HG03469 (cell line): Measurements from ENCODE around the gene GNG14.
"Not testable (repeated sequence)": the region's sequence is repeated elsewhere in the genome, so short reads cannot be mapped to it uniquely, and the experiment has no call there.

ENCODE experiments used
- ATAC-seq: cut with Tn5 transposase; IDR thresholded peaks from one replicate; pipeline ENCODE4 v1.9.1; 2021; ENCODE audit warnings: mild to moderate bottlenecking, moderate library complexity, moderate number of reproducible peaks; ENCODE audit not compliant: unreplicated experiment

GNG14 gene

DNA sequence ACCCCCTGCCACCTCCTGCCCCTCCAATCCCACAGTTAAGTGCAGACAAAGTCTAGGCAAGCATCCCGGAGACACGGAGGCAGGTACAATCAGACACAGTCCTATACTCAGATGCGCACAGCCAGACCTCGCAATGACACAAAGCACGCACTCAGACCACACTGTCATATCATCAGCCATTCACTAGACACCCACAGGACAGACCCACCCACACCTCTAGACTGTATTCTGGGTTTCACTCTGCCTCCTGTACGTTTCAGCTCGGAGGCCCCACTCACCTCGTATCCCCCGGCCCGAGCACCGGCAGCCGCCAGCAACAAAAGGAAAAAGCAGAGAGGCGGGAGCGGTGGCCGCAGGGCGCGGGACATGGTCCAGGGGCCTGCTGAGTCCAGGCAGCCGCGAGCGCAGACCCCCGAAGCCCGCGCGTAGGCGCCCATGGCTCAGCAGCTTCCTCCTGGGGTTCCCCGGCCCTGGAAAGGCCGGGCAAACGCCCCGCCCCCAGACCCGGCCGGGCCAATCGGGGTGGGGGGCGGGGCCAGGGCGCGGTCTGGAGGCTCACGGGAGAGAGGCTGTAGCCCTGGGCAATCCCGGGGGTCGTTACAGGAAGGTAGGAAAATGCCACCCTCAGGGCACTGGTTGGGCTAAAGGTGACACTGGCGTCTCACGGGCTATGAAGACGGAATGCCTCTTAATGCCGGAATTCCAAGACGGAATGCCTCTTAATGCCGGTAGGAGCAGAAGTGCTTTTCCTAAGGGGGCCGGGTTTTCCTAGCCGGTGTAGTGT, 21.3 kb upstream of the GNG14 start, which contains the start of the genes MAN2B1 and WDR83:
TSS of gene MAN2B1 (minus strand) at position 478 of the 784 bp plus-strand sequence. CDS start at position 437, 41 bp downstream.
TSS of gene WDR83 (plus strand) at position 543 of the 784 bp plus-strand sequence. CDS start 2,984 bp downstream, outside the sequence.
- no peak for ATAC-seq

DNA sequence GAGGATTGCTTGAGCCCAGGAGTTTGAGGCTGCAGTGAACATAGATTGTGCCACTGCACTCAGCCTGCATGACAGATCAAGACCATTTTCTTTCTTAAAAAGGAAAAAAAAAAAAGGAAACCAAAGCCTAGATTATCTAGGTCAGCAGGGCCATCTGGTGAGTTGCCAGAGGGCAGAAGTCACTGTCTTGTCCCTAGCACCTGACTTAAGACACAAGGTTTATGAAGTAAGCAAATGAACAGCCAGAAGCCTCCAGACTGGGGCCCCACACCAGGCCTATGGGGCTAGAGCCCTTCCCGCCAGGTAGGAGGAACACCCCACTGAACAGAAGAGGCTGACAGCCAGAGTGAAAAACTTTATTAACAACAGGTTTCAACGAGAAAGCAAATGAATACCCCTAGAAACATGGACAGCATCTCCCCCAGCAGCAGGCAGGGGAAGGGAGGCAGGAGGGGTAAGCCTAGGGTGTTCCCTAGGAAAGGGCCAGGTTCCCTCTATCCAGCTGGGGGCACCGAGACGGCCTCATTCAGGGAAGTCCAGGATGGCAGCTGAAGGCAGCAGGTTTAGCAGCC, 20.0 kb upstream of the GNG14 start:
- no peak for ATAC-seq

DNA sequence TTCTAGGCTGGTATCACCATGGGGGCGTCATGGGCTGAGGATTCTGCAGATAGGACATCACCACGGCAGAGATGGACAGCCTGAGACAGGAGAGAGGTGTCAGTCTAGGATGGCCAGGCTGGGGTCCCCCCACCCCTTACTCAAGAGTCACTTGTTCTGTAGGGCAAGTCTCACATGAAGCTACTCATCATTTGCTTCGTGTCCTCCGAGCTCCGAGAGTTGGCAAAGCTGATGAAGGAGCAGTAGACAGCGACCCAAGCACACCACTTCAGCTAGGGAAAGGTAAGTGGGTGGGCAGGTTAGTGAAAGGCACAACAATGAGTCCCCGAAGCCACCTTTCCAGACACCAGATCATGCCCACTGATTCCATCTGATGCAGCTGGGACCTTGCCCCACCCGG, 19.5 kb upstream of the GNG14 start:
- ATAC-seq: no peak

DNA sequence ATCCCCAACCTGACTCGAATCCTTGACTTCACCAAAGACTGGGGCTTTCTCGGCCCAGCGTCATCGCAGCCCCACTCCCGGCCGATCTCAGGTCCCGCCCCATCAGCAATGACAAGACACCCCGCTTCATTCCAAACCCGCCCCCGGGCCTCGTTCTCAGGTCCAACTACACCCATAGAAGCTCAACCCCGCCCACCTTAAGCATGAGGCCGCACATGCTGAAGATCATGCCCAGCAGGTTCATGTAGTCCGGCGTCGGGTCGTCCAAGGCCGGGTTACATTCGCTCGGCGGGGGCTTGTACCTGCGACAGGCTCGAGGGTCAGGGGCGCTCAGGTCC, 18.9 kb upstream of the GNG14 start:
- ATAC-seq: no peak

DNA sequence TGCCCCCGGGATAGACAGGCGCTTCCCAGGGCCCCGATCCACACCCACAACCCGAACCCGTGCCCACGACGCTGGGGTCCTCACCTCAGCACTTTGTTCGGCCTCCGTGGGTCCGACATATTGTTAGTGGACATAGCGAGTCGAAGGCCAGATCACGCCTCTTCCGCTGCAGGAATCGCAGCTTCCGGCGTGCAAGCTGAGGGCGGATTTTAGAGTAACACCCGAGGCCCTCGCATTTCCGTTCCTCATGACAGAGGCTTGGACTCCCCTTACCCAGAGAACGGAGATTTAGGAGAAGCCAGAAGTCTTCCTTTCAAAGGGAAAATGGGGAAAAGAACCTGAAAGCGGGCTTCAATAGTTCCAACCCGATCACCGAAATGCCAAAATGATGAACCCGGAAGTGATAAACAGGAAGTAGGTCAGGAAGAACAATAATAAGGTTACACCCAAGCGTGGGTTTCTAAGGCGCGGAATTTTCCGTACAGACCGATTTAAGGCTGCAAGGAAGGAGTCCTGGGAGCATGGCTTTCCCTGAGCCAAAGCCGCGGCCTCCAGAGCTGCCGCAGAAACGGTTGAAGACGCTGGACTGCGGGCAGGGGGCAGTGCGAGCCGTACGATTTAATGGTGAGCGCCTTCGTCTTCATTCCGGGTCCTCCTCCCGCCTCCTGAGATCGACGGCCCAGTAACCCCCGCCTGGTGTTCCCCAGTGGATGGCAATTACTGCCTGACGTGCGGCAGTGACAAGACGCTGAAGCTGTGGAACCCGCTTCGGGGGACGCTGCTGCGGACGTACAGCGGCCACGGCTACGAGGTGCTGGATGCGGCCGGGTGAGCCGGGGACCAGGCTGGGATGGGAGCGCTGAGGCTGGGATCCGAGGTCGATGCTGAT, 18.3 kb upstream of the GNG14 start:
- no peak for ATAC-seq

DNA sequence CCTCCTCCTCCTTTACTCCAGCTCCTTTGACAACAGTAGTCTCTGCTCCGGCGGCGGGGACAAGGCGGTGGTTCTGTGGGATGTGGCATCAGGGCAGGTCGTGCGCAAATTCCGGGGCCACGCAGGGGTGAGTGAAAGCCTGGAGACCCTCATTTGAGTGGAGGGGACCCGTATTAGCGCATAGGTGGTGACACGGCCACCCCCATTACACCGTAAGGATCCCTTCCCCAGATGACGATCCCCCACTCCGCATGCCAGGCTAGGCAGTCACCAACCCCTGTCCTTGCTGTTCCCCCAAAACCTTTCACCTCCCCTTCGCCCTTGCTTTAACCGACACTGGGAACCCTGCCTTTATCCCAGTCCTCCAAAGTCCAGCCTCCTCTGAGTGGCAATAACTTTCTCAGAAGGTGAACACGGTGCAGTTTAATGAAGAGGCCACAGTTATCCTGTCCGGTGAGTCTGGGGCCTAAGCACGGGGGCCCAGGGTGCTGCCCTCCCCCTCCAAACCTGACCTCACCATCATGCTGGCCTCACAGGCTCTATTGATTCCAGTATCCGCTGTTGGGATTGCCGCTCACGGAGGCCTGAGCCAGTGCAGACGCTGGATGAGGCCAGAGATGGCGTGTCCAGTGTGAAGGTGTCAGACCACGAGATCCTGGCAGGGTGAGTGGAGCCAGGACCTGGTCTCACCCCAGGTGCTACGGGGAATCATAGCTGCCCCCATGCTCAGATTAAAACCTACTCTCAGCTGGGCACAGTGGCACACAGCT, 17.5 kb upstream of the GNG14 start:
- ATAC-seq: no peak

DNA sequence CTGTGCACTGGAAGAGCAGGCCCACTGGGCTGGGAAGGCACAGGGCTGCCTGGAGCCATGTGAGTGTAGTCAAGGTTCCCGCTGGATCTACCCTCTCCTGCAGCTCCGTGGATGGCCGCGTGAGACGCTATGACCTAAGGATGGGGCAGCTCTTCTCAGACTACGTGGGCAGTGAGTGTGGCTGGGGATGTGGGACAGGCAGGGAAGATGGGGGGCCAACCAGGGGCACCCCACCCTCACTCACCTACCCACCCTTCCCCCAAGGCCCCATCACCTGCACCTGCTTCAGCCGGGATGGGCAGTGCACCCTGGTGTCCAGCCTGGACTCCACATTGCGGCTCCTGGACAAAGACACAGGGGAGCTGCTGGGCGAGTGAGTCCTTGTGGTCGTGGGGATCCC, 15.1 kb upstream of the GNG14 start:
- no peak for ATAC-seq

DNA sequence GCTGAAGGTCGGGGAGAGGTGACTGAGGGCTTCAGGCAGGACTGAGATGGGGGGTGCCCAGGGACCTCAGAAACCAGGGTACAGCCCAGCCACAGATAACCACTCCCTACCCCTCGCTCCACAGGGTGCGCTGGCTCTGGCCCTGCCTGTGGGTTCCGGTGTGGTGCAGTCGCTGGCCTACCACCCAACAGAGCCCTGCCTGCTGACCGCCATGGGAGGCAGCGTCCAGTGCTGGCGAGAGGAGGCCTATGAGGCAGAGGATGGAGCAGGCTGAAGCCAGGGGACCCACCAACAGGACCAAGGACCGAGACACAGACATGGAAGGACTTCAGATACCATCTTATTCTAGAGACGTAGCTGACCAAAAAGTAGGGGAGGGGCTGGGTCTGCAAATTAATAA, 12.4 kb upstream of the GNG14 start:
- no peak for ATAC-seq

DNA sequence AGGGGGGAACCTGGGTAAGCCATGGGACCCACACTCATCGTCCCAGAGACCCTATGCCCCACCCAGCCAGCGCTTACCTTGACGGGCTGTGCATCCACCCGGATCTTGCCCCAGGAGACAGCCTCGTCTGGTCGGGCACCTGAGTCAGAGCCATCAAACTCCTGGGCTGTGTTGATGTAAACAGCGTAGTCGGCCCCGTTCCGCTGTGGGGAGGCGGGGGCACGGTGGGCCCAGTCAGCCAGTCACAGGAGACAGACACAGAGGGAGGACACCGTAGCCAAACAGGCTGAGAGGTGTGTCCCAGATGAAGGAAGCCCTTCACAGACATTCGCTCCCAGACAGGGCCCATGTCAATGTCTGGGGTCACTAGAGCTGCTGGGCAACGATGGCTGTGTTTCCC, 11.9 kb upstream of the GNG14 start:
- no peak for ATAC-seq

DNA sequence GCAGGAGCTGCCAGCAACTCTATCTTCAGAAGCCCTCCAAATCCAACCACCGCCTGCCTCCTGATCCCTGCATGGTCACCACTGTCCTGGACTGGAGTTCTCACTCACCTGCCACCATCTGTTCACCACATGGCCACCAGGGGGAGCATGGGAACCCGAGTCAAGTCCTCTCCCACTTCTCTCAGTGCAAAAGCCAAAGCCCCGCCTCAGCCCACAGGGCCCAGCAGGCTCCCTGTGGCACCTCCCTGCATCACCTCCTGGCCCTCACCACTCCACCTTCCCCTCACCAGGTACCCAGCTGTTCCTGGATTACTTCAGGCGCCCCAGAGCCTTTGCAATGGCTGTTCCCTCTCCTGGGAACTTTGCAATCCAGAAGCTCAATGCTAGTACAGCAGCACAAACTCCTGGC, 11.4 kb upstream of the GNG14 start:
- ATAC-seq: no peak

DNA sequence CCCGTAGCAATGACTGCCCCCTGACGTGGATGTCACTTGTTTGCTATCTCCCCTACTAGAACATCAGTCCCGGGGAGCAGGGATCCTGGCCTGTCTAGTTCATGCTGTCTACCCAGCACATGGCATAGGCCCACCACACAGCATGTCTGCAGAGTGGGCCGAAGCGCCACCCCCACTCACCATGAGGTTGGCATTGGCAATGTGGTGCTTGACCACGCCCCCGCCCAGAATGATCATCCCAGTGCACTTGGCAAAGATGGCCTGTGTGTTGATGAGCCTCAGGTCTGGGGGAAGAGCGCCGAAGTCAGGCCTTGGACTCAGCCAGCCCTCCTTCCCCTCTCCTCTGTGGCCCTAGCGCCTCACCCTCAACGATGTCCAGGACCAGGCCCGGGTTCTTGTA, 10.9 kb upstream of the GNG14 start:
- no peak for ATAC-seq

DNA sequence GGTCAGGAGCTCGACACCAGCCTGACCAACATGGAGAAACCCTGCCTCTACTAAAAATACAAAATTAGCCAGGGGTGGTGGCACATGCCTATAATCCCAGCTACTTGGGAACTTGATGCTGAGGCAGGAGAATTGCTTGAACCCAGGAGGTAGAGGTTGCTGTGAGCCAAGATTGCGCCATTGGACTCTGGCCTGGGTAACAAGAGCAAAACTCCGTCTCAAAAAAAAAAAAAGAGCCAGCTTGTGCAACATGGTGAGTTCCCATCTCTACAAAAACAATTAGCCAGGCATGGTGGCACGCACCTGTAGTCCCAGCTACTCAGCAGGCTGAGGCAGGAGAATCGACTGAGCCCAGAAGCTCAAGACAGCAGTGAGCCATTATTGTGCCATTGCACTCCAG, 9.8 kb upstream of the GNG14 start:
- not testable (repeated sequence) for ATAC-seq

DNA sequence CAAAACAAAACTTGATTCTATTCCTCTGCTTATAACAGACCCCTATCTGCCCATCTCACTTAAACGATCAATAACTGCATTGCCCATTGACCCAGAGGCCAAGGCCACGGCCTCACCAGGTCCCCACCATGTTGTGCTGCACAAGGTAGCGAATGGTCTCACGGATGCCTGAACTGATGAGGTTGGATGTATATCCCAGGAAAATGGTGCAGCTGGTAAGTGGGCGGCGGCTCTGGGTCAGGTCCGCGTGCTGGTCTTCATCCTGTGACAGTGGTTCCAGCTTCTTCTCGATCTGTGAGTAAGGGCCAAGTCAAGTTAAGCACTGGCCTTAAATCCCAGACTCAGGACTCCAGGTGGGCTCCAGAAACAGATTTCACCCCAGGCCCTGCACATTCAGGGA, 7.8 kb upstream of the GNG14 start:
- ATAC-seq: no peak

DNA sequence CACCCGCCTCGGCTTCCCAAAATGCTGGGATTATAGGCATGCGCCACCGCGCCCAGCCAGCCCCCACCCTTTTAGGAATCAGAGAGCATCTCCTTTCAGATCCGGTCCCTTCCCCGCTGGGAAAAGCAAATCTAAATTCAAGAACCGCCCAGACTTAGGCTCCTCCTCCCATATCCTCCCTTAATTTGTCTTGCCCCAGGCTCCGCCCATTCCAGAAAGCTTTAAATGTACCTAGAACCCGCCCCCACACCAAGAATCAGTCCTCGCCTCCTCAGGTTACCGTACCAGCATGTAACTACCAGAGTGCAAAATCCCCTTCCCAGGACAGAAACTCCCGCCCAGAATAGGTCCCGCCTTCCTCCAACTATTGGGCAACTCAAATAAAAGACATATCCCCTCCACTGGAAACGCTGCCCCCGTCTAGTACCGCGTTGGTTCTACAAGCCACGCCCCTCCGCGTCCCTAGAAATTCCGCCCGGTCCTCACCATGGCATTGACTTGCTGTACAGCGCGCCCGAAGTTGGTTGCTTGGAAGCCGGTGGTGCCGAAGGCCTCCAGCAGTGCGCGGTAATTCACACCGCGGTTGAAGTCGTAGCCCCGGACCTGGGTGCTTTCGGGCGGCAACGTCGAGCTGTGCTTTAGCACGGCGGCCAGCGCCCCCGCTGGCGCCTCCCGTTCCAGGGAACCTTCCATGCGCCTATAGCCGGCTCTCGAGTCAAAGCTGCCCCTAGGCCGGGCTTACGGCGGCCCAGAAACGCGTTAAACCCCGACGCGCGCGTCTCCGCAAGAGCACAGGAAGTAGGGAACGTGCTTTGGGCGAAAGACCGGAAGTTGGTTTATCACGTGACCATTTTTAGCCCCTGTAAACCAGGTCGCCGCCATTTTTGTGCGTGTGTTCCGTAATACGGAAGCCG, 6.5 kb upstream of the GNG14 start, which contains the start of gene DHPS:
TSS of gene DHPS (minus strand) at position 807 of the 914 bp plus-strand sequence. CDS start at position 693, 114 bp downstream.
- ATAC-seq: peak; percentile 45

DNA sequence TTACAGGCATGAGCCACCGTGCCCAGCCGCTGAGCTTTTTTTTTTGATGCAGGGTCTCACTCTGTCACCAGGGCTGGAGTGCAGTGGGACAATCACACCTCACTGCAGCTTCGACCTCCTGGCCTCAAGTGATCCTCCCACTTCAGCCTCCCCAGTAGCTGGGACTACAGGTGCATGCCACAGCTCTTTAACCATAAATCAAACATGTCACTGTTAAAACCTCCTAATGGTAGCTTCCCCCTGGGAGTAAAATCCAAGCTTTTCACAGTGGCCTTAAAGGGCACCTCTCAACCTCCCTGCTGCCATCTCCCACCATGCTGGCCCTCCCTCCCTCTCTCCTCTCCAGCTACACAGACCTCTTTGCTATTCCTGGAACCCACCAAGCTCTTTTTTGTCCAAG, 2.0 kb upstream of the GNG14 start:
- ATAC-seq: no peak

DNA sequence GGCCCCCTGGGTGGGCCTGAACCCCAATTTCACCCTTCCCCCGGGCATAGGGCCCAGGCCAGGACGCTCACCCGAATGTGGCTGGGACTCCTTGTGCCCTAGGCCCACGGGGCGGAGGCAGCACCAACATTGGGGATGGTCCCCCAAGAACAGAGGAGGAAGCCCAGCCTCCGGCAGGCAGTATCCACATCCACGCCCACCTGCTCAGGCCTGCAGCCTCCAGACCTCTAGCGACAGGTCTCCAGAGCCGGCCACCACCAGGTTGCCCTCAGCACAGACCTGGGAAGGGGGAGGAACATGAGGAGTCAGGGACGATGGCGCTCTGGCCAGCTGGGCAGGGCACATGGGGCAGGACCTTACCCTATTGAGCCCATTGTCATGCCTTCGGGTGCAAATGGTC, 1.2 kb downstream of the GNG14 start:
- ATAC-seq: no peak

DNA sequence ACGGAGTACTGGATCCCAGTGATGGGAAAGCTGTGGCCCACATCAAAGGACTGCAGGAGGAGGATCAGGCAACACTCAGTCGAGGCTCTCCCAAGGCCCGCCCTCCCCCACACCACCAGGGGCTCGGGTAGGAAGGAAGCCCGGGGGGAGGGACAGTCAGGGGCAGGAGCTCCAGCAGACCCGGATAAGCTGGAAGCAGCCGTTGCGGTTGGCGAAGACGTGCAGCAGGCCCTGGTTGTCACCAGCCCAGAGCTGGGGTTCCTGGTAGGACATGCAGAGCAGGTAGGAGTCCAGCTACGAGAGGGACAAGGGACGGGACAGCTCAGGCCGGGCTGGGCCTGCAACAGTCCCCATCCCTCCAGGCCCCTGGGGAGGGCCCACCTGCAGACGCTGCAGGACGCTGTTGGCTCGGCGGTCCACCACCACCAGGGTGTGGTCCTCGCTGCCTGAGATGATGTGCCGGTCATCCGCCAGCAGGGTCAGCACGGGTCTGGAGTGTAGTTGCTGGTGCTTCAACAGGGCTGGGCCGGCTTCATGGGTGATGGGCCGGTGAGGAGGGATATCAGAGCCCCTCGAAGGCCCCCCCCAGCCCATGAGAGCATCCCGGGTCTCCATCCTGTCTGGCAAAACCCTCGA, 1.9 kb downstream of the GNG14 start:
- ATAC-seq: no peak

DNA sequence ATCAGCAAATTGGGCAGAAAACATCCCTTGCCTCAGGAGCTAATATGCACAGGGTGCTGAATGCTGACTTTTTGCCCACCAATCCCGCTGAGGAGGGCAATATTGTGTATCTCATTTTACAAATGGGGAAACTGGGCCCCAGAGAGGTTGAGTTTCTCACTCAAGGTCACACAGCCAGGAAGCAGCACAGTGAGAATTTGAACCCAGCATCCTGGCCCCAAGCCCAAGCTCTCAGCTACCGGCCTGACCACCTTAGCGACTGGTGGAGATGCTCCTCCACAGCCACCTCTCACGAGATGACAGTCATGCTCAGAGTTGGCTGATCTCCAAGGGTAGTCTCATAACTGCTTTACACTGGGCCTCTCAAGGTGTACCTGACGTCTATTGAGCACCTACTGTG, 5.2 kb downstream of the GNG14 start:
- no peak for ATAC-seq

DNA sequence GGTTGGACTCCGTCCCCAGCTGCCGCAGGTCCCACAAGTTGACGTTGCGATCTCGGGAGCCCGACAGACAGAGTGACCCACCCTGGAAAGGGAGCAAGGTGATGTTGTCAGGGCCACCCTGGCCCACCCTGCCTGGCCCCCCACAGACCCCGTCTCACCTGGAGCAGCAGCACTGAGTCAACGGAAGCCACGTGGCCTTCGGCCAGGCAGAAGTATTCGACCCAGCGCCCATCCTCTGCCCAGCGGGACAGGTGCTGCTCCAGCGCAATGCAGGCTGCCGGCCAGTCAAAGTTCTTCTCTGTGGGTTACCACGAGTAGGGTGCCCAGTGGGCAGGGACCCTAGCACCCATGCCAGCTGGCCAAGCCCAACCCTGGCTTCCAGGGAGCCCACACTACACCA, 6.8 kb downstream of the GNG14 start:
- no peak for ATAC-seq
